Breast epithelium (tissue), 4 donors: ENCODE results near the gene FOXK1. TPM values are rescaled to one million over a fixed set of nuclear protein-coding genes. Genes with fewer than 3 reads are reported as not detected.

Experiments
- DNase-seq, 2 donors: peaks; one replicate each; pipeline ENCODE4 v3.0.0-alpha.2; 2019; ENCODE audit warnings: low spot score in 2 of 2
- H3K27ac ChIP-seq, 2 donors: fragments of 200-600 bp; sonication (generic) in 1 of 2; one replicate each; pipeline ENCODE4 v1.5.1; 2016 to 2019; ENCODE audit warnings: mild to moderate bottlenecking in 1 of 2
- H3K27me3 ChIP-seq, 2 donors: fragments of 200-600 bp; sonication (generic) in 1 of 2; one replicate each; pipeline versions ENCODE4 v1.5.1 to v1.6.0; 2017 to 2019; ENCODE audit warnings: control low read depth in 1 of 2, mild to moderate bottlenecking in 1 of 2
- H3K36me3 ChIP-seq: fragments of 200-600 bp; one replicate; pipeline ENCODE4 v1.5.1; 2019
- H3K4me1 ChIP-seq, 2 donors: fragments of 200-600 bp; sonication (generic); one replicate each; pipeline ENCODE4 v1.5.1; 2016 to 2019; ENCODE audit warnings: control low read depth in 1 of 2
- H3K4me3 ChIP-seq, 3 donors: fragments of 200-600 bp; sonication (generic); 1 replicate in 2 of 3; 2 replicates in 1 of 3; pipeline ENCODE4 v1.5.1; 2016 to 2019; ENCODE audit warnings: mild to moderate bottlenecking in 3 of 3, moderate library complexity in 2 of 3
- H3K9me3 ChIP-seq, 2 donors: fragments of 200-600 bp; sonication (generic) in 1 of 2; one replicate each; pipeline ENCODE4 v1.5.1; 2016 to 2019; ENCODE audit warnings: control low read depth in 1 of 2
- CTCF ChIP-seq, 3 donors: fragments of 450-650 bp; IDR thresholded peaks; one replicate each; pipeline ENCODE4 v1.5.1; 2016 to 2017; ENCODE audit warnings: antibody characterized with exemption in 3 of 3, mild to moderate bottlenecking in 3 of 3, moderate library complexity in 3 of 3
- POLR2A ChIP-seq: fragments of 450-650 bp; IDR thresholded peaks from one replicate; pipeline ENCODE4 v1.6.1; 2016; ENCODE audit warnings: antibody characterized with exemption, mild to moderate bottlenecking, moderate library complexity
- POLR2AphosphoS5 ChIP-seq, 3 donors: sonication (generic); formaldehyde crosslinking; IDR thresholded peaks; one replicate each; pipeline ENCODE4 v1.6.1; 2017; ENCODE audit warnings: antibody characterized with exemption in 3 of 3
- intact Hi-C: fragments of 100-400 bp; cut with DNase I; formaldehyde crosslinking; loops from one replicate; pipeline ENCODE4 v1.15.1; 2023; ENCODE audit warnings: low total_unique reads
- total RNA-seq, 3 donors: library from RNA; depleted of rRNA; stranded (reverse); fragments of >200 nt; gene quantifications; one replicate each; pipeline ENCODE4 v1.1.0, GENCODE V29; 2016

The FOXK1 gene
- total RNA-seq, 3 donors from 2014 or later, result 11.7 to 16.5 (median 15.7) TPM

DNA sequence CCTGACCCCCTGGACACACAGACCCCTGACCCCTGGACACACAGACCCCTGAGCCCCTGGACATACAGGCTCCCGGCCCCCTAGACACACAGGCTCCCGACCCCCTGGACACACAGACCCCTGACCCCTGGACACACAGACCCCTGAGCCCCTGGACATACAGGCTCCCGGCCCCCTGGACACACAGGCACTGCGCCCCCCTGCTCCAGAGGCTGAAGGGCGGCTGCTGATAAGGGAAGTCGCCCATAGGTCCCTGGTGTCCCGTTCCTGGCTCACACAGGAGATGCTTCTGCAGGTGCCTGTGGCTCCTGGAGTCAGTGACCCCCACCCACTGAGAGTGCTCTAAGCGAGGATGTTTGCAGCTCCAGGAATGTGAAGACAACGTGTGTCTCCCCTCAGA is 89.6 kb downstream of the FOXK1 start:
- Histone ChIP-seq H3K27me3 (no peaks in the 10 kb centered on the region), H3K27ac (no peak overlapping the region), H3K36me3 (no peaks in the 10 kb centered on the region), H3K9me3 (no peaks in the 10 kb centered on the region), H3K4me3 (no peak overlapping the region), H3K4me1 (peaks cover 0 to 7% of the 10 kb centered on the region in 2 donors)
- DNase-seq, result no peak
- TF ChIP-seq POLR2A (no peak), CTCF (IDR thresholded peaks at IDR 0.05) (no peak), POLR2AphosphoS5 (IDR thresholded peaks at IDR 0.05) (no peak)
- intact Hi-C loops, result no loop called here

DNA sequence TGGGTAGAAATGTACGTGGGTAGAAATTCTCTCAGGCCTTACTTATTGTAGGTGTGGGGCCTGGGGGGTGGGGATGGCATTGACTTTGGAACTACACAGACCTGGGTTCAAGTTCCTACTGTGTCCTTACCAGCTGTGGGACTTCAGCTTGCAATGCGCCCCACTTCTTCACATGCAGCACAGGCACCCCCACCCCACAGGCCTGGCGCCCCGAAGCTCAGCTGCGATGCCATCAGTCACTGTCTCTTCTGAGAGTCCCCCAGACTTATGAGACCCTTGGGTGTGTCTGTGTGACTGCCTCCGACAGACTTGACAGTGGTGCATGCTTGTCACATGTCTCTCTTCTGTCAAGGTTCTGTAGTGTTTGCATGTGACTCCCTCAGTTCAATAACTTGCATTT is 90.2 kb downstream of the FOXK1 start:
- H3K36me3 ChIP-seq, result no peaks in the 10 kb centered on the region
- intact Hi-C loops, result no loop called here
- H3K4me3 ChIP-seq, result no peak overlapping the region
- peaks cover 0 to 7% of the 10 kb centered on the region in 2 donors for H3K4me1 ChIP-seq
- TF ChIP-seq POLR2A (no peak), POLR2AphosphoS5 (IDR thresholded peaks at IDR 0.05) (no peak), CTCF (IDR thresholded peaks at IDR 0.05) (no peak)
- DNase-seq, result no peak
- no peaks in the 10 kb centered on the region for H3K27me3 ChIP-seq
- H3K9me3 ChIP-seq, result no peaks in the 10 kb centered on the region
- H3K27ac ChIP-seq, result no peak overlapping the region

DNA sequence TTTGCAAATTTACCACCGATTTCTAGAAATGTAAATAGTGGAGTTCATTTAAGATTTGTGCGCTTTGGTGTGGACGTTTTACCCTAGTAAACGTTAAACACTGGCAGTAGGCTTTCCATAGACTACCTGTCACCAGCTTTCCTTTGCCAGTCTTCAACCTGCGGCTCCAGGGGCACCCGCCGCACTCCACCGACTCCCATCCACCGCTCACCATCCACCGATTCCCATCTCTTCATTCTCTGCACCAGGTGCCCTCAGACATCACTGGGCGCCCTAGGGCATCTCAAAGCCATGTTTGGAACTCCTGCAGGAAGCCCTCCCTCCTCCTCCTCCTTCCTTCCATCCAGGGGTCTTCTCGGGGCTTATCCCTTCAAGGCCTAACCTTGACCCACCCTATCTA is 91.9 kb downstream of the FOXK1 start:
- no peak for DNase-seq
- Histone ChIP-seq H3K27me3 (no peaks in the 10 kb centered on the region), H3K9me3 (no peaks in the 10 kb centered on the region), H3K4me1 (peaks cover 0 to 7% of the 10 kb centered on the region in 2 donors), H3K36me3 (no peaks in the 10 kb centered on the region), H3K4me3 (no peak overlapping the region), H3K27ac (peak overlapping the region in 1 of 2 donors; percentile 99)
- TF ChIP-seq CTCF (IDR thresholded peaks at IDR 0.05) (no peak), POLR2AphosphoS5 (IDR thresholded peaks at IDR 0.05) (no peak), POLR2A (no peak)
- intact Hi-C loops, result no loop called here

GRCh38 chr7:4774658-4775249 is 92.7 kb downstream of the FOXK1 start:
- no peaks in the 10 kb centered on the region for H3K27me3 ChIP-seq
- TF ChIP-seq POLR2A (no peak), POLR2AphosphoS5 (IDR thresholded peaks at IDR 0.05) (no peak), CTCF (IDR thresholded peaks at IDR 0.05) (no peak)
- H3K4me3 ChIP-seq, result peak overlapping the region; percentile 67 to 91 (median 84)
- H3K4me1 ChIP-seq, result peaks cover 0 to 7% of the 10 kb centered on the region in 2 donors
- no peaks in the 10 kb centered on the region for H3K9me3 ChIP-seq
- intact Hi-C loops, result no loop called here
- DNase-seq, result peak in 1 of 2 donors; percentile 40
- H3K36me3 ChIP-seq, result no peaks in the 10 kb centered on the region
- H3K27ac ChIP-seq, result peak overlapping the region; percentile 92 to 99

- intact Hi-C loops, result no loop called here
- no peaks in the 10 kb centered on the region for H3K36me3 ChIP-seq
Observed at GRCh38 chr7:4775250-4775847, 93.3 kb downstream of the FOXK1 start, which contains the start of gene AP5Z1. Gene AP5Z1 (plus strand): TSS chr7:4775623. CDS start chr7:4775716, 93 bp downstream.

More at GRCh38 chr7:4775250-4775847, 93.3 kb downstream of the FOXK1 start, which contains the start of gene AP5Z1:
- Histone ChIP-seq H3K27ac (peak within 1 kb of the TSS; percentile 92 to 99), H3K27me3 (no peaks in the 10 kb centered on the region), H3K4me3 (peak within 1 kb of the TSS; percentile 67 to 91 (median 84)), H3K9me3 (no peaks in the 10 kb centered on the region), H3K4me1 (peaks cover 0 to 7% of the 10 kb centered on the region in 2 donors)
- TF ChIP-seq CTCF (IDR thresholded peaks at IDR 0.05) (no peak), POLR2AphosphoS5 (IDR thresholded peaks at IDR 0.05) (peak; percentile 89 to 94 (median 94)), POLR2A (peak; percentile 93)
- DNase-seq, result peak; percentile 95 to 96
